A549 (cell line): ENCODE measurements around the gene GBP7. TPM values are rescaled to one million over a fixed set of nuclear protein-coding genes. Genes with fewer than 3 reads are reported as not detected.
"Not testable (repeated sequence)": the region's sequence is repeated elsewhere in the genome, so short reads cannot be mapped to it uniquely, and the experiment has no call there.

Experiments
- ATAC-seq, 2 experiments: fragments of 200-7000 bp in 1 of 2; fragments of >200 bp in 1 of 2; cut with Nextera tagmentation in 1 of 2; cut with Tn5 transposase in 1 of 2; 3 replicates each; pipeline versions ENCODE4 v1.8.0 to v1.9.1; 2018 to 2020; ENCODE audit warnings: mild to moderate bottlenecking in 1 of 2, moderate library complexity in 1 of 2
- CTCF ChIA-PET: fragments of 300-600 bp; sonication (Branson Sonifier 250); formaldehyde crosslinking; extraction: SDS; loops from one replicate; lab custom pipeline; 2021; ENCODE audit warnings: antibody characterized with exemption, inconsistent platforms; lab: Yijun Ruan, JAX
- POLR2A ChIA-PET: fragments of 350-600 bp; formaldehyde crosslinking; extraction: SDS; loops from one replicate; lab custom pipeline; 2021; ENCODE audit warnings: antibody characterized with exemption, inconsistent platforms; lab: Yijun Ruan, JAX
- DNase-seq, 2 experiments: peaks; one replicate each; pipeline versions ENCODE4 v3.0.0 to v3.0.0-alpha.2; 2011 to 2016; ENCODE audit warnings: low read depth in 1 of 2, low spot score in 1 of 2
- FAIRE-seq: peaks from 2 replicates; lab custom pipeline; 2011; peaks lifted over from hg19 to GRCh38; lab: Jason Lieb, UNC
- H3K27ac ChIP-seq, 2 experiments: fragments of >200 bp; sonication (Bioruptor Twin); formaldehyde crosslinking; 3 replicates each; pipeline ENCODE4 v1.5.1; 2016 to 2017
- H3K4me1 ChIP-seq: fragments of >200 bp; sonication (Bioruptor Twin); formaldehyde crosslinking; 3 replicates; pipeline ENCODE4 v1.6.1; 2016
- H3K4me2 ChIP-seq: fragments of >200 bp; sonication (Bioruptor Twin); formaldehyde crosslinking; 3 replicates; pipeline ENCODE4 v1.6.1; 2016
- H3K4me3 ChIP-seq: fragments of >200 bp; sonication (Bioruptor Twin); formaldehyde crosslinking; 3 replicates; pipeline ENCODE4 v1.5.1; 2016
- H3K9me3 ChIP-seq: fragments of >200 bp; sonication (Bioruptor Twin); formaldehyde crosslinking; 3 replicates; pipeline ENCODE4 v1.6.1; 2016
- BCL3 ChIP-seq: fragments of >200 bp; sonication (Bioruptor Twin); formaldehyde crosslinking; IDR thresholded peaks from 3 replicates; pipeline ENCODE4 v1.6.1; 2016
- CBX2 ChIP-seq: fragments of 200-600 bp; sonication (generic); IDR thresholded peaks from 2 replicates; pipeline ENCODE4 v1.6.1; 2016; ENCODE audit warnings: low read depth, mild to moderate bottlenecking, borderline replicate concordance
- E2F6 ChIP-seq: IDR thresholded peaks from 2 replicates; pipeline ENCODE4 v1.6.1; 2012; ENCODE audit warnings: low read depth, borderline replicate concordance
- EHMT2 ChIP-seq: fragments of 200-600 bp; sonication (generic); IDR thresholded peaks from 2 replicates; pipeline ENCODE4 v1.6.1; 2016; ENCODE audit warnings: antibody characterized with exemption, low read depth, mild to moderate bottlenecking, moderate library complexity
- FOXS1 ChIP-seq: fragments of 250-450 bp; sonication (Bioruptor Pico); IDR thresholded peaks from 2 replicates; pipeline ENCODE4 v1.5.0; 2020; ENCODE audit warnings: mild to moderate bottlenecking, moderate library complexity
- HEYL ChIP-seq: fragments of 250-450 bp; sonication (Bioruptor Pico); IDR thresholded peaks from 2 replicates; pipeline ENCODE4 v1.8.0; 2021; ENCODE audit warnings: mild to moderate bottlenecking, moderate library complexity
- HOXB13 ChIP-seq: fragments of 250-450 bp; sonication (Bioruptor Pico); IDR thresholded peaks from 2 replicates; pipeline ENCODE4 v1.5.0; 2020; ENCODE audit warnings: low read depth, mild to moderate bottlenecking, moderate library complexity
- KDM1A ChIP-seq: fragments of 200-600 bp; sonication (generic); IDR thresholded peaks from 2 replicates; pipeline ENCODE4 v1.6.1; 2016; ENCODE audit warnings: low read depth, mild to moderate bottlenecking
- MAFK ChIP-seq: fragments of 450-650 bp; IDR thresholded peaks from 2 replicates; pipeline ENCODE4 v1.6.1; 2014; ENCODE audit not compliant: partially characterized antibody
- POLR2A ChIP-seq: IDR thresholded peaks from 2 replicates; pipeline ENCODE4 v1.6.1; 2012; ENCODE audit warnings: mild to moderate bottlenecking, low read length
- RCOR1 ChIP-seq: fragments of 150-350 bp; IDR thresholded peaks from 2 replicates; pipeline ENCODE4 v1.6.1; 2014; ENCODE audit warnings: antibody characterized with exemption, low read length, low read depth
- TFCP2L1 ChIP-seq: fragments of 250-450 bp; sonication (Bioruptor Pico); IDR thresholded peaks from 2 replicates; pipeline ENCODE4 v1.5.0; 2021; ENCODE audit warnings: mild to moderate bottlenecking
- TP53 ChIP-seq: fragments of 250-450 bp; sonication (Bioruptor Pico); IDR thresholded peaks from 2 replicates; pipeline ENCODE4 v1.5.0; 2021; ENCODE audit warnings: mild to moderate bottlenecking, moderate library complexity
- ZC3H11A ChIP-seq: fragments of 450-650 bp; IDR thresholded peaks from 2 replicates; pipeline ENCODE4 v1.6.1; 2014; ENCODE audit warnings: antibody characterized with exemption, mild to moderate bottlenecking
- ZNF302 ChIP-seq: fragments of 250-450 bp; sonication (Bioruptor Pico); IDR thresholded peaks from 2 replicates; pipeline ENCODE4 v1.9.0; 2021; ENCODE audit warnings: inconsistent platforms, mild to moderate bottlenecking, moderate library complexity
- WGBS: methylation state at CpG from one replicate; pipeline ENCODE4 v1.1.6; 2017; ENCODE audit errors: missing lambda C conversion rate; 5-methylcytosine and 5-hydroxymethylcytosine counted together
- polyA plus RNA-seq, 4 experiments: library from polyadenylated mRNA; depleted of rRNA in 3 of 4; stranded (reverse); fragments of >200 nt; fragmentation: RNase III in 1 of 4; extraction: RNeasy Plus Mini Kit Qiagen cat#74134 plus additional on column Dnase treatment in 1 of 4; gene quantifications; 2 replicates in 3 of 4; 3 replicates in 1 of 4; pipeline ENCODE4 v1.2.3, GENCODE V29; 2011 to 2017
- TF ChIP-seq, protein P1 (sequence below): fragments of >200 bp; sonication (Bioruptor Twin); formaldehyde crosslinking; IDR thresholded peaks from 3 replicates; pipeline ENCODE4 v1.5.1; 2016
- TF ChIP-seq, protein P2 (sequence below): fragments of 450-650 bp; IDR thresholded peaks from 2 replicates; pipeline ENCODE4 v1.6.1; 2014; ENCODE audit warnings: antibody characterized with exemption
- TF ChIP-seq, protein P3 (sequence below): fragments of 150-350 bp; IDR thresholded peaks from 2 replicates; pipeline ENCODE4 v1.6.1; 2014; ENCODE audit warnings: low read depth, mild to moderate bottlenecking, low read length
- TF ChIP-seq, protein P4 (sequence below): IDR thresholded peaks from 2 replicates; pipeline ENCODE4 v1.6.1; 2012

The GBP7 gene
- polyA plus RNA-seq, 2 of the 4 experiments (the other 2 are of a cell fraction) = not detected

GRCh38 chr1:89129911-89130310 lies 45.9 kb downstream of the GBP7 start:
- TF ChIP-seq E2F6 (no peak), FOXS1 (no peak), CBX2 (no peak), HEYL (CRISPR knock-in tag) (no peak), BCL3 (no peak), MAFK (no peak), ZNF302 (CRISPR knock-in tag) (no peak), TFCP2L1 (CRISPR knock-in tag) (no peak), TP53 (no peak), EHMT2 (no peak), ZC3H11A (no peak), RCOR1 (no peak), POLR2A (no peak), KDM1A (no peak), HOXB13 (CRISPR knock-in tag) (no peak)
- TF ChIP-seq, protein P1, sequence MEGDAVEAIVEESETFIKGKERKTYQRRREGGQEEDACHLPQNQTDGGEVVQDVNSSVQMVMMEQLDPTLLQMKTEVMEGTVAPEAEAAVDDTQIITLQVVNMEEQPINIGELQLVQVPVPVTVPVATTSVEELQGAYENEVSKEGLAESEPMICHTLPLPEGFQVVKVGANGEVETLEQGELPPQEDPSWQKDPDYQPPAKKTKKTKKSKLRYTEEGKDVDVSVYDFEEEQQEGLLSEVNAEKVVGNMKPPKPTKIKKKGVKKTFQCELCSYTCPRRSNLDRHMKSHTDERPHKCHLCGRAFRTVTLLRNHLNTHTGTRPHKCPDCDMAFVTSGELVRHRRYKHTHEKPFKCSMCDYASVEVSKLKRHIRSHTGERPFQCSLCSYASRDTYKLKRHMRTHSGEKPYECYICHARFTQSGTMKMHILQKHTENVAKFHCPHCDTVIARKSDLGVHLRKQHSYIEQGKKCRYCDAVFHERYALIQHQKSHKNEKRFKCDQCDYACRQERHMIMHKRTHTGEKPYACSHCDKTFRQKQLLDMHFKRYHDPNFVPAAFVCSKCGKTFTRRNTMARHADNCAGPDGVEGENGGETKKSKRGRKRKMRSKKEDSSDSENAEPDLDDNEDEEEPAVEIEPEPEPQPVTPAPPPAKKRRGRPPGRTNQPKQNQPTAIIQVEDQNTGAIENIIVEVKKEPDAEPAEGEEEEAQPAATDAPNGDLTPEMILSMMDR = no peak
- TF ChIP-seq, protein P2, sequence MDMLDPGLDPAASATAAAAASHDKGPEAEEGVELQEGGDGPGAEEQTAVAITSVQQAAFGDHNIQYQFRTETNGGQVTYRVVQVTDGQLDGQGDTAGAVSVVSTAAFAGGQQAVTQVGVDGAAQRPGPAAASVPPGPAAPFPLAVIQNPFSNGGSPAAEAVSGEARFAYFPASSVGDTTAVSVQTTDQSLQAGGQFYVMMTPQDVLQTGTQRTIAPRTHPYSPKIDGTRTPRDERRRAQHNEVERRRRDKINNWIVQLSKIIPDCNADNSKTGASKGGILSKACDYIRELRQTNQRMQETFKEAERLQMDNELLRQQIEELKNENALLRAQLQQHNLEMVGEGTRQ = no peak
- TF ChIP-seq, protein P3, sequence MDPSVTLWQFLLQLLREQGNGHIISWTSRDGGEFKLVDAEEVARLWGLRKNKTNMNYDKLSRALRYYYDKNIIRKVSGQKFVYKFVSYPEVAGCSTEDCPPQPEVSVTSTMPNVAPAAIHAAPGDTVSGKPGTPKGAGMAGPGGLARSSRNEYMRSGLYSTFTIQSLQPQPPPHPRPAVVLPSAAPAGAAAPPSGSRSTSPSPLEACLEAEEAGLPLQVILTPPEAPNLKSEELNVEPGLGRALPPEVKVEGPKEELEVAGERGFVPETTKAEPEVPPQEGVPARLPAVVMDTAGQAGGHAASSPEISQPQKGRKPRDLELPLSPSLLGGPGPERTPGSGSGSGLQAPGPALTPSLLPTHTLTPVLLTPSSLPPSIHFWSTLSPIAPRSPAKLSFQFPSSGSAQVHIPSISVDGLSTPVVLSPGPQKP = no peak
- TF ChIP-seq, protein P4, sequence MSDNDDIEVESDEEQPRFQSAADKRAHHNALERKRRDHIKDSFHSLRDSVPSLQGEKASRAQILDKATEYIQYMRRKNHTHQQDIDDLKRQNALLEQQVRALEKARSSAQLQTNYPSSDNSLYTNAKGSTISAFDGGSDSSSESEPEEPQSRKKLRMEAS = no peak
- ChIA-PET POLR2A (no interaction called here), CTCF (no interaction called here)
- Histone ChIP-seq H3K9me3 (no peaks in the 10 kb centered on the region), H3K27ac (no peak overlapping the region), H3K4me2 (no peak overlapping the region), H3K4me3 (no peak overlapping the region), H3K4me1 (peaks cover 9% of the 10 kb centered on the region; the same call in 2 of the 3 replicates)
- DNase-seq = no peak
- ATAC-seq = no peak
- 67% methylated on average over 4 of the region's 4 CpGs for WGBS
- no peak for FAIRE-seq

GRCh38 chr1:89128003-89128458 lies 47.8 kb downstream of the GBP7 start:
- peak in 1 of 2 experiments; percentile 41; a peak in 1 of 6 replicates for ATAC-seq
- H3K9me3 ChIP-seq, CTCF ChIA-PET, H3K4me1 ChIP-seq, DNase-seq, FAIRE-seq, POLR2A ChIA-PET: not testable (repeated sequence)
- H3K4me3 ChIP-seq = peak overlapping the region; percentile 49
- no CpG with 5 or more reads among the region's 31 CpGs for WGBS
- H3K27ac ChIP-seq = peak overlapping the region; percentile 63 to 81; a peak in 5 of 6 replicates
- H3K4me2 ChIP-seq = peak overlapping the region; percentile 80

DNA sequence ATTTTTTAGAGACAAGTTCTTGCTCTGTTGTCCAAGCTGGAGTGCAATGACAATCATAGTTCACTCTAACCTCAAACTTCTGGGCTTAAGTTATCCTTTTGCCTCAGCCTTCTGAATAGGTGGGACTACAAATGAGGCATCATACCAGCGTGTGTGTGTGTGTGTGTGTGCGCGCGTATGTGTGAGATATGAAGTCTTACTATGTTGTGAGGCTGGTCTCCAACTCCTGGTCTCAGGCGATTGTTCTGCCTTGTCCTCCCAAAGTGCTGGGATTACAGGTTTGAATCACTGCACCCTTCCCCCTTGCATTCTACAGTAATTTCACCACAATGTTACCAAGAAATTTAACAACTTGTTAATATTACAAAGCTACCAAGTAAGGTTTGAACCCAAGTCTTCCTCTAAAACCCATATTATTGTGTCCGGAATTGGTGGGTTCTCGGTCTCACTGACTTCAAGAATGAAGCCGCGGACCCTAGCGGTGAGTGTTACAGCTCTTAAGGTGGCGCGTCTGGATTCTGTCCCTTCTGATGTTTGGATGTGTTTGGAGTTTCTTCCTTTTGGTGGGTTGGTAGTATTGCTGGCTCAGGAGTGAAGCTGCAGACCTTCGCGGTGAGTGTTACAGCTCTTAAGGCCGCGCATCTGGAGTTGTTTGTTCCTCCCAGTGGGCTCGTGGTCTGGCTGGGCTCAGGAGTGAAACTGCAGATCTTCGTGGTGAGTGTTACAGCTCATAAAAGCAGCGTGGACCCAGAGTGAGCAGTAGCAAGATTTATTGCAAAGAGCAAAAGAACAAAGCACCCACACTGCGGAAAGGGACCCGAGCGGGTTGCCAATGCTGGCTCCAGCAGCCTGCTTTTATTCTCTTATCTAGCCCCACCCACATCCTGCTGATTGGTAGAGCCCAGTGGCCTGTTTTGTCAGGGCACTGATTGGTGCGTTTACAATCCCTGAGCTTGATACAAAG lies 48.9 kb downstream of the GBP7 start:
- H3K4me3 ChIP-seq, ATAC-seq, H3K9me3 ChIP-seq, FAIRE-seq, H3K27ac ChIP-seq, H3K4me1 ChIP-seq, POLR2A ChIA-PET, DNase-seq: not testable (repeated sequence)
- CTCF ChIA-PET = interaction anchor here (1.0 kb wide), 1 partner anchor 129 kb away, joined by 4 read pairs; no protein-coding TSS in a partner anchor
- WGBS = 86% methylated on average over 21 of the region's 23 CpGs
- peak overlapping the region; percentile 64; the same call in 2 of the 3 replicates for H3K4me2 ChIP-seq
